GM23338 (cell line): ENCODE data around the gene TKFC. TPM values are rescaled to one million over a fixed set of nuclear protein-coding genes. Genes with fewer than 3 reads are reported as not detected.

ENCODE experiments used
- ATAC-seq: fragments of 200-7000 bp; cut with Tn5 transposase; 3 replicates; pipeline ENCODE4 v1.9.1; 2020
- DNase-seq: peaks from one replicate; pipeline ENCODE4 v3.0.0-alpha.2; 2015; ENCODE audit warnings: low spot score
- H2AFZ ChIP-seq: fragments of 200-600 bp; sonication (generic); 2 replicates; pipeline ENCODE4 v1.8.0; 2016; ENCODE audit warnings: antibody characterized with exemption, mild to moderate bottlenecking, moderate library complexity
- H3F3A ChIP-seq: fragments of 200-600 bp; sonication (generic); replicated peaks from 2 replicates; pipeline ENCODE4 v1.8.0; 2017; ENCODE audit warnings: antibody characterized with exemption, mixed run types, low read depth
- H3K27ac ChIP-seq: fragments of 200-600 bp; sonication (generic); 2 replicates; pipeline ENCODE4 v1.6.1; 2016; ENCODE audit warnings: low read depth
- H3K27me3 ChIP-seq: fragments of 200-600 bp; sonication (generic); 2 replicates; pipeline ENCODE4 v1.8.0; 2016; ENCODE audit warnings: mild to moderate bottlenecking, mixed run types, moderate library complexity; ENCODE audit not compliant: insufficient read depth
- H3K36me3 ChIP-seq: fragments of 200-600 bp; sonication (generic); 2 replicates; pipeline ENCODE4 v1.8.0; 2016; ENCODE audit warnings: mild to moderate bottlenecking; ENCODE audit not compliant: insufficient read depth
- H3K4me1 ChIP-seq: fragments of 200-600 bp; sonication (generic); 2 replicates; pipeline ENCODE4 v1.8.0; 2016; ENCODE audit warnings: mild to moderate bottlenecking, moderate library complexity; ENCODE audit not compliant: insufficient read depth
- H3K4me2 ChIP-seq: fragments of 200-600 bp; sonication (generic); 2 replicates; pipeline ENCODE4 v1.7.1; 2017; ENCODE audit warnings: mixed run types
- H3K4me3 ChIP-seq: fragments of 200-600 bp; sonication (generic); 2 replicates; pipeline ENCODE4 v1.6.1; 2016; ENCODE audit warnings: mixed run types
- H3K79me2 ChIP-seq: fragments of 200-600 bp; sonication (generic); replicated peaks from 2 replicates; pipeline ENCODE4 v1.8.0; 2017; ENCODE audit warnings: mild to moderate bottlenecking; ENCODE audit not compliant: insufficient read depth
- H3K9me2 ChIP-seq: fragments of 200-600 bp; sonication (generic); 2 replicates; pipeline ENCODE4 v1.8.0; 2017; ENCODE audit not compliant: insufficient read depth
- H4K20me1 ChIP-seq: fragments of 200-600 bp; sonication (generic); replicated peaks from 2 replicates; pipeline ENCODE4 v1.8.0; 2017; ENCODE audit warnings: mild to moderate bottlenecking; ENCODE audit not compliant: insufficient read depth
- H3K27ac Mint-ChIP-seq: 2 replicates; pipeline ENCODE4 v1.8.0; 2020; ENCODE audit warnings: inconsistent platforms, mild to moderate bottlenecking, moderate library complexity, mixed read lengths
- H3K27me3 Mint-ChIP-seq: 3 replicates; pipeline ENCODE4 v1.8.0; 2022; ENCODE audit warnings: low read depth, mild to moderate bottlenecking, moderate library complexity, mixed read lengths, inconsistent platforms; ENCODE audit not compliant: insufficient read depth, poor library complexity
- H3K36me3 Mint-ChIP-seq: 3 replicates; pipeline ENCODE4 v1.8.0; 2021; ENCODE audit warnings: low read depth, mild to moderate bottlenecking, inconsistent platforms, moderate library complexity, mixed read lengths
- H3K4me1 Mint-ChIP-seq: 3 replicates; pipeline ENCODE4 v1.8.0; 2020; ENCODE audit warnings: mild to moderate bottlenecking, inconsistent platforms, mixed read lengths
- H3K4me3 Mint-ChIP-seq: 3 replicates; pipeline ENCODE4 v1.8.0; 2021; ENCODE audit warnings: moderate library complexity, mild to moderate bottlenecking, inconsistent platforms, mixed read lengths
- H3K9me3 Mint-ChIP-seq: 3 replicates; pipeline ENCODE4 v1.8.0; 2020; ENCODE audit warnings: moderate library complexity, mild to moderate bottlenecking, inconsistent platforms, mixed read lengths
- CREB1 ChIP-seq: fragments of 250-450 bp; sonication (Bioruptor Pico); IDR thresholded peaks from 2 replicates; pipeline ENCODE4 v1.5.0; 2020; ENCODE audit warnings: low read depth, mild to moderate bottlenecking, moderate library complexity
- ETS1 ChIP-seq: IDR thresholded peaks from 2 replicates; pipeline ENCODE4 v1.6.1; 2016; ENCODE audit warnings: antibody characterized with exemption
- EZH2 ChIP-seq: fragments of 200-600 bp; sonication (generic); IDR thresholded peaks from one replicate; pipeline ENCODE4 v1.8.0; 2017; ENCODE audit warnings: antibody characterized with exemption, mild to moderate bottlenecking, low read depth; ENCODE audit not compliant: unreplicated experiment
- EZH2phosphoT487 ChIP-seq: fragments of 200-600 bp; sonication (generic); IDR thresholded peaks from one replicate; pipeline ENCODE4 v1.8.1; 2018; ENCODE audit warnings: antibody characterized with exemption; ENCODE audit not compliant: unreplicated experiment
- JUNB ChIP-seq: IDR thresholded peaks from one replicate; pipeline ENCODE4 v1.6.1; 2016; ENCODE audit warnings: antibody characterized with exemption; ENCODE audit not compliant: unreplicated experiment
- NANOG ChIP-seq: IDR thresholded peaks from 2 replicates; pipeline ENCODE4 v1.6.1; 2016; ENCODE audit warnings: antibody characterized with exemption, borderline replicate concordance
- POLR2AphosphoS5 ChIP-seq: IDR thresholded peaks from 2 replicates; pipeline ENCODE4 v1.6.1; 2016; ENCODE audit warnings: antibody characterized with exemption, low read depth
- STAT1 ChIP-seq: IDR thresholded peaks from one replicate; pipeline ENCODE4 v1.6.1; 2016; ENCODE audit warnings: antibody characterized with exemption; ENCODE audit not compliant: unreplicated experiment
- ZNF331 ChIP-seq: fragments of 250-450 bp; sonication (Bioruptor Pico); IDR thresholded peaks from 2 replicates; pipeline ENCODE4 v1.5.0; 2020; ENCODE audit warnings: low read depth, mild to moderate bottlenecking, moderate library complexity
- polyA plus RNA-seq: library from polyadenylated mRNA; unstranded; fragments of >200 nt; fragmentation: Nextera tagmentation; extraction: Ambion mirVana; gene quantifications from 2 replicates; pipeline ENCODE4 v1.2.1, GENCODE V29; 2016
- total RNA-seq: library from RNA; depleted of rRNA; stranded (reverse); fragments of >200 nt; shearing (Covaris generic); gene quantifications from 2 replicates; pipeline ENCODE4 v1.2.3, GENCODE V29; 2014
- TF ChIP-seq, protein P1 (sequence below), 2 experiments: fragments of 200-600 bp in 1 of 2; sonication (generic) in 1 of 2; conservative IDR thresholded peaks; 2 replicates each; pipeline versions ENCODE4 v1.5.1 to v1.6.1; 2016 to 2017; ENCODE audit warnings: antibody characterized with exemption in 2 of 2, low read depth in 2 of 2, mild to moderate bottlenecking in 2 of 2, moderate library complexity in 1 of 2
- TF ChIP-seq, protein P2 (sequence below): IDR thresholded peaks from one replicate; pipeline ENCODE4 v1.6.1; 2018; ENCODE audit warnings: antibody characterized with exemption; ENCODE audit not compliant: unreplicated experiment

The TKFC gene
- total and polyA plus RNA-seq, 2 experiments from 2014 or later: 21.7 to 46.9 TPM

- ATAC-seq (no peak), DNase-seq (no peak)
- Histone ChIP-seq H3F3A (no peaks in the 10 kb centered on the region), H4K20me1 (no peaks in the 10 kb centered on the region), H3K27me3 (no peaks in the 10 kb centered on the region), H3K4me1 (no peaks in the 10 kb centered on the region), H2AFZ (no peak overlapping the region), H3K79me2 (no peaks in the 10 kb centered on the region), H3K27ac (no peak overlapping the region), H3K9me2 (no peaks in the 10 kb centered on the region), H3K36me3 (no peaks in the 10 kb centered on the region), H3K4me3 (no peak overlapping the region), H3K4me2 (no peak overlapping the region)
- Mint-ChIP-seq H3K36me3 (peaks cover 20% of the 10 kb centered on the region), H3K27me3 (peaks cover 6% of the 10 kb centered on the region), H3K4me1 (peaks cover 2% of the 10 kb centered on the region; the same call in 2 of the 3 replicates), H3K9me3 (no peaks in the 10 kb centered on the region), H3K27ac (no peak overlapping the region), H3K4me3 (no peak overlapping the region)
- TF ChIP-seq STAT1 (no peak), NANOG (no peak), CREB1 (CRISPR knock-in tag) (no peak), EZH2phosphoT487 (no peak), POLR2AphosphoS5 (no peak), EZH2 (no peak)
- TF ChIP-seq, protein P1, sequence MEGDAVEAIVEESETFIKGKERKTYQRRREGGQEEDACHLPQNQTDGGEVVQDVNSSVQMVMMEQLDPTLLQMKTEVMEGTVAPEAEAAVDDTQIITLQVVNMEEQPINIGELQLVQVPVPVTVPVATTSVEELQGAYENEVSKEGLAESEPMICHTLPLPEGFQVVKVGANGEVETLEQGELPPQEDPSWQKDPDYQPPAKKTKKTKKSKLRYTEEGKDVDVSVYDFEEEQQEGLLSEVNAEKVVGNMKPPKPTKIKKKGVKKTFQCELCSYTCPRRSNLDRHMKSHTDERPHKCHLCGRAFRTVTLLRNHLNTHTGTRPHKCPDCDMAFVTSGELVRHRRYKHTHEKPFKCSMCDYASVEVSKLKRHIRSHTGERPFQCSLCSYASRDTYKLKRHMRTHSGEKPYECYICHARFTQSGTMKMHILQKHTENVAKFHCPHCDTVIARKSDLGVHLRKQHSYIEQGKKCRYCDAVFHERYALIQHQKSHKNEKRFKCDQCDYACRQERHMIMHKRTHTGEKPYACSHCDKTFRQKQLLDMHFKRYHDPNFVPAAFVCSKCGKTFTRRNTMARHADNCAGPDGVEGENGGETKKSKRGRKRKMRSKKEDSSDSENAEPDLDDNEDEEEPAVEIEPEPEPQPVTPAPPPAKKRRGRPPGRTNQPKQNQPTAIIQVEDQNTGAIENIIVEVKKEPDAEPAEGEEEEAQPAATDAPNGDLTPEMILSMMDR (conservative IDR thresholded peaks at IDR 0.05; ENCODE audit: low read depth in 2 of 2): no peak
Measured at GRCh38 chr11:61350803-61351202, 17.8 kb downstream of the TKFC start.

DNA sequence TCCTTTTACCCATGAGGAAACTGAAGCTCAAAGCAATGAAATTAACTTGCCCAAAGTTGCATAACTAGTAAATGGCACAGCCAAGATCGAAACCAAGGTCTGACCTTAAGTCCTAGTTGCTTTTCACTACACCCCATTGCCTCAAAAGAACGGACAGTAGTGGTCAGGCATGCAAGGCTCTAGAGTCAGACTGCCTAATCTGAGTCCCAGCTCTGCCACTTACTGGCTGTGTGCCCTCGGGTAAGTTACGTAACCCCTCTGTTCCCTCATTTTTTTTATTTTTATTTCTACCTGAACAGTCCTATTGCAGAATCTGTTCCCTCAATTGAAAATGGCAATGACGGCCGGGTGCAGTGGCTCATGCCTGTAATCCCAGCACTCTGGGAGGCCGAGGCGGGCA, 19.0 kb downstream of the TKFC start:
- Mint-ChIP-seq H3K4me1 (no peaks in the 10 kb centered on the region), H3K36me3 (peaks cover 17% of the 10 kb centered on the region), H3K27ac (no peak overlapping the region), H3K27me3 (peaks cover 2% of the 10 kb centered on the region), H3K9me3 (no peaks in the 10 kb centered on the region), H3K4me3 (no peak overlapping the region)
- H3K4me2 ChIP-seq: no peak overlapping the region
- no peaks in the 10 kb centered on the region for H4K20me1 ChIP-seq
- no peak overlapping the region for H3K27ac ChIP-seq
- H3K4me1 ChIP-seq: no peaks in the 10 kb centered on the region
- H3F3A ChIP-seq: no peaks in the 10 kb centered on the region
- ATAC-seq: no peak
- no peaks in the 10 kb centered on the region for H3K36me3 ChIP-seq
- H3K27me3 ChIP-seq: no peaks in the 10 kb centered on the region
- no peak overlapping the region for H2AFZ ChIP-seq
- no peak for DNase-seq
- H3K4me3 ChIP-seq: no peak overlapping the region
- no peaks in the 10 kb centered on the region for H3K79me2 ChIP-seq
- no peaks in the 10 kb centered on the region for H3K9me2 ChIP-seq
- TF ChIP-seq, protein P2, sequence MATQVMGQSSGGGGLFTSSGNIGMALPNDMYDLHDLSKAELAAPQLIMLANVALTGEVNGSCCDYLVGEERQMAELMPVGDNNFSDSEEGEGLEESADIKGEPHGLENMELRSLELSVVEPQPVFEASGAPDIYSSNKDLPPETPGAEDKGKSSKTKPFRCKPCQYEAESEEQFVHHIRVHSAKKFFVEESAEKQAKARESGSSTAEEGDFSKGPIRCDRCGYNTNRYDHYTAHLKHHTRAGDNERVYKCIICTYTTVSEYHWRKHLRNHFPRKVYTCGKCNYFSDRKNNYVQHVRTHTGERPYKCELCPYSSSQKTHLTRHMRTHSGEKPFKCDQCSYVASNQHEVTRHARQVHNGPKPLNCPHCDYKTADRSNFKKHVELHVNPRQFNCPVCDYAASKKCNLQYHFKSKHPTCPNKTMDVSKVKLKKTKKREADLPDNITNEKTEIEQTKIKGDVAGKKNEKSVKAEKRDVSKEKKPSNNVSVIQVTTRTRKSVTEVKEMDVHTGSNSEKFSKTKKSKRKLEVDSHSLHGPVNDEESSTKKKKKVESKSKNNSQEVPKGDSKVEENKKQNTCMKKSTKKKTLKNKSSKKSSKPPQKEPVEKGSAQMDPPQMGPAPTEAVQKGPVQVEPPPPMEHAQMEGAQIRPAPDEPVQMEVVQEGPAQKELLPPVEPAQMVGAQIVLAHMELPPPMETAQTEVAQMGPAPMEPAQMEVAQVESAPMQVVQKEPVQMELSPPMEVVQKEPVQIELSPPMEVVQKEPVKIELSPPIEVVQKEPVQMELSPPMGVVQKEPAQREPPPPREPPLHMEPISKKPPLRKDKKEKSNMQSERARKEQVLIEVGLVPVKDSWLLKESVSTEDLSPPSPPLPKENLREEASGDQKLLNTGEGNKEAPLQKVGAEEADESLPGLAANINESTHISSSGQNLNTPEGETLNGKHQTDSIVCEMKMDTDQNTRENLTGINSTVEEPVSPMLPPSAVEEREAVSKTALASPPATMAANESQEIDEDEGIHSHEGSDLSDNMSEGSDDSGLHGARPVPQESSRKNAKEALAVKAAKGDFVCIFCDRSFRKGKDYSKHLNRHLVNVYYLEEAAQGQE: no peak
- TF ChIP-seq EZH2: no peak
- TF ChIP-seq, protein P1 (conservative IDR thresholded peaks at IDR 0.05; ENCODE audit: low read depth in 2 of 2): no peak
- no peak for TF ChIP-seq ZNF331
- no peak for TF ChIP-seq EZH2phosphoT487
- no peak for TF ChIP-seq NANOG
- no peak for TF ChIP-seq STAT1
- TF ChIP-seq JUNB: no peak
- no peak for TF ChIP-seq ETS1
- no peak for TF ChIP-seq POLR2AphosphoS5
